Pancreas (tissue), 10 donors: ENCODE measurements around the gene EFHD1. TPM values are rescaled to one million over a fixed set of nuclear protein-coding genes. Genes with fewer than 3 reads are reported as not detected.

Experiments
- ATAC-seq, 4 donors: fragments of 200-7000 bp; cut with Tn5 transposase; one replicate each; pipeline versions ENCODE4 v1.8.0 to v1.9.1; 2020; ENCODE audit warnings: mild to moderate bottlenecking in 4 of 4, moderate library complexity in 4 of 4
- DNase-seq, 6 donors: peaks; one replicate each; pipeline ENCODE4 v3.0.0-alpha.2; 2020
- FAIRE-seq: peaks from 2 replicates; lab custom pipeline; 2012; peaks lifted over from hg19 to GRCh38; lab: Jason Lieb, UNC
- H3K27ac ChIP-seq, 4 donors: fragments of 200-600 bp; sonication (generic); 1 replicate in 3 of 4; 2 replicates in 1 of 4; pipeline versions ENCODE4 v1.5.0 to v1.8.0; 2020
- H3K27me3 ChIP-seq, 4 donors: fragments of 200-600 bp; one replicate each; pipeline ENCODE4 v1.8.0; 2021
- H3K36me3 ChIP-seq, 3 donors: fragments of 200-600 bp; sonication (generic) in 1 of 3; one replicate each; pipeline versions ENCODE4 v1.5.0 to v1.8.0; 2020 to 2021
- H3K4me1 ChIP-seq, 3 donors: fragments of 200-600 bp; one replicate each; pipeline ENCODE4 v1.8.0; 2021
- H3K4me3 ChIP-seq, 4 donors: fragments of 200-600 bp; sonication (generic) in 2 of 4; one replicate each; pipeline versions ENCODE4 v1.5.0 to v1.8.0; 2020 to 2021
- H3K9me3 ChIP-seq, 4 donors: fragments of 200-600 bp; one replicate each; pipeline ENCODE4 v1.8.0; 2021
- WGBS, 2 donors: extraction: QIAGEN DNeasy Blood & Tissue Kit; methylation state at CpG; one replicate each; pipeline ENCODE4 v1.1.7; 2013; 5-methylcytosine and 5-hydroxymethylcytosine counted together
- intact Hi-C, 3 donors: fragments of 100-400 bp; cut with DNase I; formaldehyde crosslinking; loops; one replicate each; pipeline versions ENCODE4 v1.11.1 to v1.14.2; 2022
- polyA plus RNA-seq, 2 donors: library from polyadenylated mRNA; stranded (reverse); fragments of 200-250 nt; gene quantifications; one replicate each; pipeline ENCODE4 v1.2.3, GENCODE V29; 2013
- total RNA-seq, 6 donors: library from RNA; stranded (reverse); fragmentation: NEBNext Ultra II Directional in 4 of 6; extraction: Animal tissue kit (Norgen Biotek cat#: 25700) in 4 of 6; gene quantifications; one replicate each; pipeline versions ENCODE4 v1.2.1 to v1.2.4, GENCODE V29; 2021 to 2023
- TF ChIP-seq, protein P1 (sequence below), 4 donors: fragments of 200-600 bp; sonication (generic) in 3 of 4; IDR thresholded peaks; one replicate each; pipeline versions ENCODE4 v1.5.0 to v1.8.0; 2021; ENCODE audit warnings: antibody characterized with exemption in 4 of 4
- donor health status: healthy with polysubstance abuse.
- donor health status: DM: no; HTN: no; CAD: no; lungs with moderate emphysema.
- donor health status: DM: no; HTN: no; CAD: no.
- donor health status: control.
- donor health status: control.
- donor health status: Bipolar disorder and iron deficiency.
- donor health status: DM: yes; HTN: yes; CAD: no.
- donor health status: DM: no; HTN: no; CAD: no.
- donor health status: DM: no; HTN: no; CAD: no.
- donor health status: DM: yes; HTN: yes; CAD: no.

EFHD1 gene
- total and polyA plus RNA-seq, 8 donors = 0.31 to 4.8 (median 1.3) TPM

DNA sequence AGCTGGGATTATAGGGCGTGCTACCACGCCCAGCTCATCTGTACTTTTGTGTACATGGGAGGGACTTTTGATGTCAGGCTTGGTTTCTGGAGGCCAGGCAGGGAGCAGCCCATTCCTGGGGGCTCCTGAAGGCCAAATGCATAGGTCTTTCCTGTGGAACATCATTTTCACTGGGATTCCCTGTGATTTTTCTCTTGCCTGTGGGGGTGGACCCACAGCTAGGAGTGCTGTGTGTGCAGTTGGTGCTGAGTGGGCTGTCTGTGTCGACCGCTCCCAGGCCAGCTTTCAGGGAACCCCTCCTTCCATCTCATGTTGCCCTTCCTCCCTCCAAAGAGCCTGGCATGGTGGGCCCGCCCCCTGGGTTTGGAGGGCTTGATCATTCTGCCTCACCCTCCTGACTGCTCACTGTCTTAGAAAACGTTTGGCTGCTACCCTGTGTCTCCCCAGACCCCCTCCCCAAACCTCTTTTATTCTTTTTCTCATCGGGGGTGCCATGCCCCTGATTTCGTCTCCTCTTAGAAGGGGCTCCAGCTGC is 10.5 kb downstream of the EFHD1 start:
- H3K9me3 ChIP-seq = no peaks in the 10 kb centered on the region
- ATAC-seq (no peak), DNase-seq (no peak), FAIRE-seq (no peak)
- WGBS, 2 donors = 85 to 86% methylated on average over 8 of the region's 8 CpGs
- TF ChIP-seq, protein P1, sequence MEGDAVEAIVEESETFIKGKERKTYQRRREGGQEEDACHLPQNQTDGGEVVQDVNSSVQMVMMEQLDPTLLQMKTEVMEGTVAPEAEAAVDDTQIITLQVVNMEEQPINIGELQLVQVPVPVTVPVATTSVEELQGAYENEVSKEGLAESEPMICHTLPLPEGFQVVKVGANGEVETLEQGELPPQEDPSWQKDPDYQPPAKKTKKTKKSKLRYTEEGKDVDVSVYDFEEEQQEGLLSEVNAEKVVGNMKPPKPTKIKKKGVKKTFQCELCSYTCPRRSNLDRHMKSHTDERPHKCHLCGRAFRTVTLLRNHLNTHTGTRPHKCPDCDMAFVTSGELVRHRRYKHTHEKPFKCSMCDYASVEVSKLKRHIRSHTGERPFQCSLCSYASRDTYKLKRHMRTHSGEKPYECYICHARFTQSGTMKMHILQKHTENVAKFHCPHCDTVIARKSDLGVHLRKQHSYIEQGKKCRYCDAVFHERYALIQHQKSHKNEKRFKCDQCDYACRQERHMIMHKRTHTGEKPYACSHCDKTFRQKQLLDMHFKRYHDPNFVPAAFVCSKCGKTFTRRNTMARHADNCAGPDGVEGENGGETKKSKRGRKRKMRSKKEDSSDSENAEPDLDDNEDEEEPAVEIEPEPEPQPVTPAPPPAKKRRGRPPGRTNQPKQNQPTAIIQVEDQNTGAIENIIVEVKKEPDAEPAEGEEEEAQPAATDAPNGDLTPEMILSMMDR (IDR thresholded peaks at IDR 0.05) = no peak
- no peaks in the 10 kb centered on the region for H3K4me1 ChIP-seq
- no peaks in the 10 kb centered on the region for H3K36me3 ChIP-seq
- intact Hi-C loops = no loop called here
- H3K4me3 ChIP-seq = no peak overlapping the region
- no peaks in the 10 kb centered on the region for H3K27me3 ChIP-seq
- H3K27ac ChIP-seq = no peak overlapping the region

DNA sequence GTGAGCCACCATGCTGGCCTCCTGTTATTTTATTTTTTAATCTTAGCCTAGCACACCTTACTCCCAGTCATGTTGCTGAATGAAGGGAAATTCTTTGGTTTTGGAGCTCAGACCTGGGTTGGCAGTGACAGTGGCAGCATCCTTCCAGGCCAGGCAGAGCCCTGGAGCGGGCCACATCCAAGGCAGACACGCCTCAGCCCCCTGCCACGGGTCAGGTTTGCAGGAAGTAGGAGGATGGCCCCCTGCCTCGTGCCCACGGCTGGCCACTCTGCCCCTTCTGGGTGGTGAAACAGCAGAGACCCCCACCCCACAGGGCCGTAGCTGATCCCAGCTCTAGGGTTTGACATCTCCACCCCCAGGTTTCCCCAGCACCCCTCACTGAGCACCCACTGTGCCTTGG is 11.7 kb downstream of the EFHD1 start:
- no peaks in the 10 kb centered on the region for H3K4me1 ChIP-seq
- H3K9me3 ChIP-seq = no peaks in the 10 kb centered on the region
- no peak for DNase-seq
- no peaks in the 10 kb centered on the region for H3K36me3 ChIP-seq
- intact Hi-C loops = no loop called here
- H3K27ac ChIP-seq = no peak overlapping the region
- ATAC-seq = no peak
- FAIRE-seq = no peak
- H3K27me3 ChIP-seq = no peaks in the 10 kb centered on the region
- TF ChIP-seq, protein P1 (IDR thresholded peaks at IDR 0.05) = no peak
- no peak overlapping the region for H3K4me3 ChIP-seq
- 91% methylated on average over 6 of the region's 6 CpGs for WGBS, 2 donors

DNA sequence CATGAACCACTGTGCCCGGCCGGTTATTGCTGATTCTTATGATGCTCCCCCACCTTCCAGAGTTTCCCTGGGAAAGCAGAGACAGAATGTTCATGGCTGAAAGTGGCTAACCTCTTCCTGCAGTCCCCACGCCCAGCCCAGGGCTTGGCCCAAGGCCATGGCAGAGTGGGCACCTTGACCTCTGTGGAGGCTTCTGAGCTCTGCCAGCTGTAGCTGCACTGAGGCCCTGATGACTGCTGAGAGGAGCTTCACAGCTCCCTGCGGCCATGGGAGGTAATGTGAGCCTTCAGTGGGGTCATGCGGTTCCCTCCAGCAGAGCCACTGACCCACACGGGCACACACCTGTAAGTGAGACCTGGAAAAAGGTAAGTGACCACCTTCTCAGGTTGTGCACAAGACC is 13.3 kb downstream of the EFHD1 start:
- FAIRE-seq = no peak
- no peak for ATAC-seq
- 78 to 79% methylated on average over 6 of the region's 6 CpGs for WGBS, 2 donors
- no peak overlapping the region for H3K27ac ChIP-seq
- H3K27me3 ChIP-seq = no peaks in the 10 kb centered on the region
- peak in 1 of 6 donors; percentile 29 for DNase-seq
- intact Hi-C loops = no loop called here
- H3K9me3 ChIP-seq = no peaks in the 10 kb centered on the region
- TF ChIP-seq, protein P1 (IDR thresholded peaks at IDR 0.05) = no peak
- no peaks in the 10 kb centered on the region for H3K36me3 ChIP-seq
- no peak overlapping the region for H3K4me3 ChIP-seq
- no peaks in the 10 kb centered on the region for H3K4me1 ChIP-seq

DNA sequence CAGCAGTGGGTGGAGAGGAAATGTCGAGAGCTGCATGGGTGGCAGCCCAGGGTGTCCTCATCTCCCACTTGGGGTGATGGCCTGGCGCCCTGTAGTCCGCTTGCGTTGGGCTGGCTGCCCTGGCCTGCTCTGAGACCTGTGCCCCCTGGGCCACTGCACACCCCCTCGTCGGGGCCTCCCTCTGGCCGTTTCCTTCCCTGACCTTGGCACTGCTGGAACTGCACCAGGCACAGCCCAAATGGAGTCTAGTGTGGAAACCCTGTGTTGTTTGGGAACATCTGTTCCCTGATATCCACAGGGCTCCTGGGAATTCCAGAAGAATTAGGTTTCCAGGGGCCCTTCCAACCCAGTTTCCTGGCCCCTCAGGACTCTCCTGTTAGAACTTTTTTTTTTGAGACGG is 13.9 kb downstream of the EFHD1 start:
- TF ChIP-seq, protein P1 (IDR thresholded peaks at IDR 0.05) = no peak
- no peaks in the 10 kb centered on the region for H3K36me3 ChIP-seq
- FAIRE-seq = no peak
- 62 to 63% methylated on average over 7 to 8 of the region's 8 CpGs for WGBS, 2 donors
- no peaks in the 10 kb centered on the region for H3K4me1 ChIP-seq
- H3K9me3 ChIP-seq = no peaks in the 10 kb centered on the region
- H3K27me3 ChIP-seq = no peaks in the 10 kb centered on the region
- intact Hi-C loops = no loop called here
- DNase-seq = peak in 1 of 6 donors; percentile 43
- no peak overlapping the region for H3K27ac ChIP-seq
- H3K4me3 ChIP-seq = no peak overlapping the region
- no peak for ATAC-seq

DNA sequence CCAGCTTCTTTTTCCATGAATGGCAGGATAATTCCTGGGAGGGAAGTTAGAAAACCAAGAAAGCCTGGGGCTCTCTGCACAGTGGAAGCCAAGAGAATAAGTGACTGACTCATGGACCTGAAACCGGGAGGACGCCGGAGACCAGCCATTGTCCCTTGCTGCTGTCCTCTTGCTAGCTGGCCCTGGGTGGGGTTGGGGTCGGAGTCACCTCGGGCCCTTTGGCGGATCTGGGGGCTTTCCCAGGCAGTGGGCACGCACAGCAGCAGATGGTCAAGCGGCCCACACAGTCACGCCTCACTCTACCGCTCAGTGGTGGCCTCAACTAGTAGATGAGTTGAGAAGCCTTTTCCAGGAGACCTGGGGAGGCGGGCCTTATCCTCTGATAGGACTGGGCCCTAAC is 15.6 kb downstream of the EFHD1 start:
- intact Hi-C loops = no loop called here

More for the DNA sequence above, 15.6 kb downstream of the EFHD1 start:
- H3K4me1 ChIP-seq = no peaks in the 10 kb centered on the region
- no peak overlapping the region for H3K27ac ChIP-seq
- ATAC-seq (no peak), FAIRE-seq (no peak), DNase-seq (peak in 1 of 6 donors; percentile 45)
- TF ChIP-seq, protein P1 (IDR thresholded peaks at IDR 0.05) = no peak
- no peaks in the 10 kb centered on the region for H3K27me3 ChIP-seq
- no peak overlapping the region for H3K4me3 ChIP-seq
- WGBS, 2 donors = 89 to 91% methylated on average over 11 of the region's 11 CpGs
- no peaks in the 10 kb centered on the region for H3K9me3 ChIP-seq
- H3K36me3 ChIP-seq = no peaks in the 10 kb centered on the region
